ENCODE measurements around the gene NCKAP5. TPM values are rescaled to one million over a fixed set of nuclear protein-coding genes. Genes with fewer than 3 reads are reported as not detected.

The NCKAP5 gene
- total RNA-seq, 1 donor from 2014 or later, result 0.46 TPM

GRCh38 chr2:133360190-133360589 lies 208.1 kb downstream of the NCKAP5 start:
- no peak overlapping the region for H3K27ac Mint-ChIP-seq (ENCODE audit: unreplicated experiment)
- H3K4me1 Mint-ChIP-seq (ENCODE audit: unreplicated experiment), result peaks cover 8% of the 10 kb centered on the region
- peaks cover 8% of the 10 kb centered on the region for H3K27me3 Mint-ChIP-seq (ENCODE audit: unreplicated experiment)
- TF ChIP-seq, protein P1, sequence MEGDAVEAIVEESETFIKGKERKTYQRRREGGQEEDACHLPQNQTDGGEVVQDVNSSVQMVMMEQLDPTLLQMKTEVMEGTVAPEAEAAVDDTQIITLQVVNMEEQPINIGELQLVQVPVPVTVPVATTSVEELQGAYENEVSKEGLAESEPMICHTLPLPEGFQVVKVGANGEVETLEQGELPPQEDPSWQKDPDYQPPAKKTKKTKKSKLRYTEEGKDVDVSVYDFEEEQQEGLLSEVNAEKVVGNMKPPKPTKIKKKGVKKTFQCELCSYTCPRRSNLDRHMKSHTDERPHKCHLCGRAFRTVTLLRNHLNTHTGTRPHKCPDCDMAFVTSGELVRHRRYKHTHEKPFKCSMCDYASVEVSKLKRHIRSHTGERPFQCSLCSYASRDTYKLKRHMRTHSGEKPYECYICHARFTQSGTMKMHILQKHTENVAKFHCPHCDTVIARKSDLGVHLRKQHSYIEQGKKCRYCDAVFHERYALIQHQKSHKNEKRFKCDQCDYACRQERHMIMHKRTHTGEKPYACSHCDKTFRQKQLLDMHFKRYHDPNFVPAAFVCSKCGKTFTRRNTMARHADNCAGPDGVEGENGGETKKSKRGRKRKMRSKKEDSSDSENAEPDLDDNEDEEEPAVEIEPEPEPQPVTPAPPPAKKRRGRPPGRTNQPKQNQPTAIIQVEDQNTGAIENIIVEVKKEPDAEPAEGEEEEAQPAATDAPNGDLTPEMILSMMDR (IDR thresholded peaks at IDR 0.05), result no peak
- no peaks in the 10 kb centered on the region for H3K9me3 Mint-ChIP-seq (ENCODE audit: unreplicated experiment)
- H3K36me3 Mint-ChIP-seq (ENCODE audit: unreplicated experiment), result no peaks in the 10 kb centered on the region
- no peak overlapping the region for H3K4me3 Mint-ChIP-seq (ENCODE audit: unreplicated experiment)
- DNase-seq (ENCODE audit: extremely low spot score, unreplicated experiment), result no peak

DNA sequence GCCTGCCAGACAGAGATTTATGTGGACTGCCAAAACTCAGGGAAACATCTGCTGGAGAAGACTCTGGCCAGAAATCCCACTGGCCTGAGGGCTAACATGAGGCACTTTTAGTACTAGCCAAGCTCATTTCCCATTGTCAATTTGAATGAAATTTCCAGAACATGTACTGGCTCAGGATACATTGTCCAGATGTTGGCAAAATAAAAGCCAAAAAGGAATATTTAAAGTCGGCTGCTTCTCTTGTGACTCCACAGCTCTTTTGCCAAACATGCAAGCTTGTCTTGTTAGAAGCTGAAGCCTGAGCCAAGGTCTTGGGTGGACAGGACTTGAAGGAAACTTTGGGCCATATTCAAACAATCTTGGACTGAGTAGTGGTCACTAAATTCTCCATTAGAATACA lies 215.5 kb downstream of the NCKAP5 start:
- no peak for DNase-seq (ENCODE audit: extremely low spot score, unreplicated experiment)
- no peak overlapping the region for H3K4me3 Mint-ChIP-seq (ENCODE audit: unreplicated experiment)
- TF ChIP-seq, protein P1 (IDR thresholded peaks at IDR 0.05), result no peak
- H3K4me1 Mint-ChIP-seq (ENCODE audit: unreplicated experiment), result no peaks in the 10 kb centered on the region
- H3K27ac Mint-ChIP-seq (ENCODE audit: unreplicated experiment), result no peak overlapping the region
- no peaks in the 10 kb centered on the region for H3K36me3 Mint-ChIP-seq (ENCODE audit: unreplicated experiment)
- peaks cover 10% of the 10 kb centered on the region for H3K27me3 Mint-ChIP-seq (ENCODE audit: unreplicated experiment)
- H3K9me3 Mint-ChIP-seq (ENCODE audit: unreplicated experiment), result no peaks in the 10 kb centered on the region

DNA sequence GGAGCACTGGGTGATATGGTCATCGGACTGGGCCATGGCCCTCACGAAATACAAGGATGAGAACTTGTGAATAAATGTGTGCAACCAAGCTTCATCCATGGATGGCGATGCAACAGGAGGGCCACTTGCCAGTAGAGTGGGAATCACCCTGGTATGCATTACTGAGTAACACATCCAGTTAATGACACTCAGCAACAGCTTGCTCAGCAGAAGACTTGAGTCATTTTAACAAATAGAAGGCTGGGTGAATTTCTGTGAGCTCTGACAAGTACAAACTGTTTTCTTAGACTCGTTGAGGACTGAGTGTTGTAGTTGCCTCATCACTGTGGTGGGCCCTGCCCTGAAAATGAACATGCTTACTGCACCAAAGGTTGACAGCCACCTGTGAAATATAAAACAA lies 221.6 kb downstream of the NCKAP5 start:
- H3K9me3 Mint-ChIP-seq (ENCODE audit: unreplicated experiment), result no peaks in the 10 kb centered on the region
- H3K36me3 Mint-ChIP-seq (ENCODE audit: unreplicated experiment), result no peaks in the 10 kb centered on the region
- TF ChIP-seq, protein P1 (IDR thresholded peaks at IDR 0.05), result no peak
- H3K4me3 Mint-ChIP-seq (ENCODE audit: unreplicated experiment), result no peak overlapping the region
- H3K27ac Mint-ChIP-seq (ENCODE audit: unreplicated experiment), result no peak overlapping the region
- DNase-seq (ENCODE audit: extremely low spot score, unreplicated experiment), result no peak
- H3K27me3 Mint-ChIP-seq (ENCODE audit: unreplicated experiment), result peaks cover 7% of the 10 kb centered on the region
- no peaks in the 10 kb centered on the region for H3K4me1 Mint-ChIP-seq (ENCODE audit: unreplicated experiment)

GRCh38 chr2:133345638-133346037 lies 222.6 kb downstream of the NCKAP5 start:
- H3K9me3 Mint-ChIP-seq (ENCODE audit: unreplicated experiment), result no peaks in the 10 kb centered on the region
- no peak overlapping the region for H3K27ac Mint-ChIP-seq (ENCODE audit: unreplicated experiment)
- H3K27me3 Mint-ChIP-seq (ENCODE audit: unreplicated experiment), result peaks cover 3% of the 10 kb centered on the region
- no peaks in the 10 kb centered on the region for H3K4me1 Mint-ChIP-seq (ENCODE audit: unreplicated experiment)
- TF ChIP-seq, protein P1 (IDR thresholded peaks at IDR 0.05), result no peak
- DNase-seq (ENCODE audit: extremely low spot score, unreplicated experiment), result no peak
- no peaks in the 10 kb centered on the region for H3K36me3 Mint-ChIP-seq (ENCODE audit: unreplicated experiment)
- no peak overlapping the region for H3K4me3 Mint-ChIP-seq (ENCODE audit: unreplicated experiment)

DNA sequence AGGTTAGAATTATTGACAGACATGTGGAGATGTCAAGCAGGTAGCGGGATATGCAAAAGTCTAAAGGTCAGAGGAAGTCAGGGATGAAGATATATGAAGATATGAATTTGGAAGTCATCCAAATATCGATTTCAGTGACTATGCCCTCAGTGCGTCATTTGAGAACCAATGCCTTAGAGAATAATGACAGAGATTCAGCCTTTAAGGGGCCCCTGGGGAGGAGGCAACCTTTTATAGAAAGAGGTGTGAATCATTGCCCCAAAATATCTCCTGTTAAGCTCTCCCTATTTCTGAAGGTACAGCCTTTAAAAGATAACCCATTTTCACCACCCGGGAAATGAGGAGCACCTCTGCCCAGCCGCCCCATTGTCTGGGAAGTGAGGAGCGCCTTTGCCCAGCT lies 223.4 kb downstream of the NCKAP5 start:
- H3K4me3 Mint-ChIP-seq (ENCODE audit: unreplicated experiment), result no peak overlapping the region
- H3K9me3 Mint-ChIP-seq (ENCODE audit: unreplicated experiment), result no peaks in the 10 kb centered on the region
- no peaks in the 10 kb centered on the region for H3K4me1 Mint-ChIP-seq (ENCODE audit: unreplicated experiment)
- no peaks in the 10 kb centered on the region for H3K36me3 Mint-ChIP-seq (ENCODE audit: unreplicated experiment)
- peaks cover 6% of the 10 kb centered on the region for H3K27me3 Mint-ChIP-seq (ENCODE audit: unreplicated experiment)
- no peak overlapping the region for H3K27ac Mint-ChIP-seq (ENCODE audit: unreplicated experiment)
- TF ChIP-seq, protein P1 (IDR thresholded peaks at IDR 0.05), result no peak
- no peak for DNase-seq (ENCODE audit: extremely low spot score, unreplicated experiment)

Data from osteocyte (in vitro differentiated cells).